Right cardiac atrium (tissue), 5 donors: ENCODE results near the gene MEG3. TPM values are rescaled to one million over a fixed set of nuclear protein-coding genes. Genes with fewer than 3 reads are reported as not detected.
A peak's percentile ranks its signal among the peaks of the same experiment; 100 is the strongest.

Experiments used
- ATAC-seq, 2 donors: fragments of 200-7000 bp; cut with Tn5 transposase; one replicate each; pipeline versions ENCODE4 v1.8.0 to v1.9.1; 2020; ENCODE audit warnings: moderate library complexity in 2 of 2, mild to moderate bottlenecking in 1 of 2
- DNase-seq, 3 donors: peaks; one replicate each; pipeline ENCODE4 v3.0.0-alpha.2; 2020
- H3K27ac ChIP-seq: one replicate; pipeline ENCODE4 v1.5.1; 2013; ENCODE audit warnings: mild to moderate bottlenecking, low read length, control low read depth, moderate library complexity
- H3K27me3 ChIP-seq: one replicate; pipeline ENCODE4 v1.6.1; 2013; ENCODE audit not compliant: control insufficient read depth, insufficient read depth
- H3K4me1 ChIP-seq: one replicate; pipeline ENCODE4 v1.6.1; 2013; ENCODE audit warnings: low read length; ENCODE audit not compliant: control insufficient read depth, insufficient read depth
- H3K4me3 ChIP-seq: one replicate; pipeline ENCODE4 v1.5.1; 2013; ENCODE audit warnings: low read length, control low read depth
- H3K9me3 ChIP-seq: one replicate; pipeline ENCODE4 v1.6.1; 2013; ENCODE audit warnings: low read length; ENCODE audit not compliant: control insufficient read depth
- WGBS: extraction: QIAGEN DNeasy Blood & Tissue Kit; methylation state at CpG from one replicate; pipeline ENCODE4 v1.1.7; 2013; 5-methylcytosine and 5-hydroxymethylcytosine counted together
- intact Hi-C, 4 donors: fragments of 100-400 bp; cut with DNase I; formaldehyde crosslinking; loops; one replicate each; pipeline versions ENCODE4 v1.11.0 to v1.14.0; 2022 to 2023
- long read RNA-seq, 4 donors: library from polyadenylated mRNA; unstranded; transcript quantifications; one replicate each; pipeline ENCODE4 v2.0.0, GENCODE V29; 2020 to 2021
- polyA plus RNA-seq: library from polyadenylated mRNA; stranded (reverse); fragments of 200-250 nt; gene quantifications from one replicate; pipeline ENCODE4 v1.2.3, GENCODE V29; 2013
- total RNA-seq, 4 donors: library from RNA; stranded (reverse); fragmentation: NEBNext Ultra II Directional; extraction: Animal tissue kit (Norgen Biotek cat#: 25700); gene quantifications; one replicate each; pipeline ENCODE4 v1.2.1, GENCODE V29; 2021
- donor health status: healthy with polysubstance abuse.
- donor health status: DM: no; HTN: yes; CAD: no.
- donor health status: DM: no; HTN: no; CAD: no.
- donor health status: DM: no; HTN: yes; CAD: no; lungs with severe emphysema.
- donor health status: DM: yes; HTN: yes; CAD: no.

MEG3 gene
- total RNA-seq (10 to 100 TPM; 10.4 to 35.3 (median 18.3) TPM), polyA plus RNA-seq (32.9 TPM)
- long read RNA-seq, donor 1, full-length matches to known transcripts: 4 of 6 reads
- long read RNA-seq, donor 1, partial matches to known transcripts: 0 of 6 reads
- long read RNA-seq, donor 1, other reads (novel, unspliced or antisense): 2 of 6 reads
- long read RNA-seq, donor 2, partial matches to known transcripts: 1 of 5 reads
- long read RNA-seq, donor 2, other reads (novel, unspliced or antisense): 0 of 5 reads
- long read RNA-seq, donor 3, full-length matches to known transcripts: 41 of 52 reads
- long read RNA-seq, donor 3, partial matches to known transcripts: 3 of 52 reads
- long read RNA-seq, donor 3, other reads (novel, unspliced or antisense): 8 of 52 reads
- long read RNA-seq, donor 4, partial matches to known transcripts: 0 of 1 reads
- long read RNA-seq, donor 4, other reads (novel, unspliced or antisense): 0 of 1 reads

- DNase-seq (peak; percentile 51 to 84 (median 77)), ATAC-seq (peak; percentile 74 to 75)
- H3K9me3 ChIP-seq: no peaks in the 10 kb centered on the region
- H3K4me3 ChIP-seq: peak within 1 kb of the TSS; percentile 28
- no peaks in the 10 kb centered on the region for H3K27me3 ChIP-seq
- 41% methylated on average over 39 of the region's 39 CpGs for WGBS
- H3K4me1 ChIP-seq: no peaks in the 10 kb centered on the region
- intact Hi-C loops: loop anchor here in 1 of 4 donors (10.0 kb wide), 1 partner anchor 151 kb away; no protein-coding TSS in a partner anchor
- H3K27ac ChIP-seq: no peak within 1 kb of the TSS
Observed at GRCh38 chr14:100825713-100826331, at the start of gene MEG3. MEG3 (plus strand) TSS chr14:100826118.

- Histone ChIP-seq H3K4me3 (no peak overlapping the region), H3K9me3 (no peaks in the 10 kb centered on the region), H3K27me3 (no peaks in the 10 kb centered on the region), H3K4me1 (no peaks in the 10 kb centered on the region), H3K27ac (no peak overlapping the region)
- no peak for ATAC-seq
- DNase-seq: no peak
- 83% methylated on average over 14 of the region's 14 CpGs for WGBS
- intact Hi-C loops: no loop called here
Observed at GRCh38 chr14:100776681-100777365, 49.1 kb upstream of the MEG3 start.

- DNase-seq: no peak
- intact Hi-C loops: no loop called here
- ATAC-seq: no peak
- Histone ChIP-seq H3K9me3 (no peaks in the 10 kb centered on the region), H3K27ac (no peak overlapping the region), H3K4me1 (no peaks in the 10 kb centered on the region), H3K4me3 (no peak overlapping the region), H3K27me3 (no peaks in the 10 kb centered on the region)
- 82% methylated on average over 11 of the region's 11 CpGs for WGBS
Observed at GRCh38 chr14:100777366-100777817, 48.5 kb upstream of the MEG3 start.

- intact Hi-C loops: no loop called here
- no peaks in the 10 kb centered on the region for H3K4me1 ChIP-seq
- H3K9me3 ChIP-seq: no peaks in the 10 kb centered on the region
- no peaks in the 10 kb centered on the region for H3K27me3 ChIP-seq
- DNase-seq (no peak), ATAC-seq (no peak)
- H3K27ac ChIP-seq: no peak overlapping the region
- 79% methylated on average over 22 of the region's 22 CpGs for WGBS
- H3K4me3 ChIP-seq: no peak overlapping the region
Observed at GRCh38 chr14:100777818-100778525, 47.9 kb upstream of the MEG3 start.

- no peak overlapping the region for H3K4me3 ChIP-seq
- intact Hi-C loops: no loop called here
- no peaks in the 10 kb centered on the region for H3K27me3 ChIP-seq
- no peaks in the 10 kb centered on the region for H3K9me3 ChIP-seq
- H3K4me1 ChIP-seq: no peaks in the 10 kb centered on the region
- no peak overlapping the region for H3K27ac ChIP-seq
- DNase-seq (no peak), ATAC-seq (no peak)
- 76% methylated on average over 7 of the region's 7 CpGs for WGBS
Observed at GRCh38 chr14:100778526-100778882, 47.4 kb upstream of the MEG3 start.

GRCh38 chr14:100778951-100779690 is 46.8 kb upstream of the MEG3 start:
- Histone ChIP-seq H3K9me3 (no peaks in the 10 kb centered on the region), H3K27ac (no peak overlapping the region), H3K4me1 (no peaks in the 10 kb centered on the region), H3K4me3 (no peak overlapping the region), H3K27me3 (no peaks in the 10 kb centered on the region)
- intact Hi-C loops: no loop called here
- WGBS: 86% methylated on average over 24 of the region's 24 CpGs
- no peak for ATAC-seq
- DNase-seq: no peak

- intact Hi-C loops: no loop called here
- Histone ChIP-seq H3K27ac (no peak overlapping the region), H3K4me3 (no peak overlapping the region), H3K27me3 (no peaks in the 10 kb centered on the region), H3K4me1 (no peaks in the 10 kb centered on the region), H3K9me3 (no peaks in the 10 kb centered on the region)
- WGBS: 92% methylated on average over 13 of the region's 13 CpGs
- DNase-seq (no peak), ATAC-seq (no peak)
Observed at GRCh38 chr14:100779691-100780080, 46.2 kb upstream of the MEG3 start.

- no peak overlapping the region for H3K27ac ChIP-seq
- ATAC-seq (no peak), DNase-seq (no peak)
- 92% methylated on average over 12 of the region's 12 CpGs for WGBS
- H3K9me3 ChIP-seq: no peaks in the 10 kb centered on the region
- no peaks in the 10 kb centered on the region for H3K4me1 ChIP-seq
- no peaks in the 10 kb centered on the region for H3K27me3 ChIP-seq
- intact Hi-C loops: no loop called here
- no peak overlapping the region for H3K4me3 ChIP-seq
Observed at GRCh38 chr14:100780246-100780645, 45.7 kb upstream of the MEG3 start.

GRCh38 chr14:100780646-100781355 is 45.1 kb upstream of the MEG3 start:
- H3K4me3 ChIP-seq: no peak overlapping the region
- no peak overlapping the region for H3K27ac ChIP-seq
- WGBS: 83% methylated on average over 12 of the region's 12 CpGs
- intact Hi-C loops: no loop called here
- H3K9me3 ChIP-seq: no peaks in the 10 kb centered on the region
- ATAC-seq (no peak), DNase-seq (no peak)
- H3K4me1 ChIP-seq: no peaks in the 10 kb centered on the region
- H3K27me3 ChIP-seq: no peaks in the 10 kb centered on the region

GRCh38 chr14:100781952-100782351 is 44.0 kb upstream of the MEG3 start:
- Histone ChIP-seq H3K27me3 (no peaks in the 10 kb centered on the region), H3K4me3 (no peak overlapping the region), H3K9me3 (no peaks in the 10 kb centered on the region), H3K27ac (no peak overlapping the region), H3K4me1 (no peaks in the 10 kb centered on the region)
- no peak for DNase-seq
- intact Hi-C loops: no loop called here
- no peak for ATAC-seq
- 92% methylated on average over 8 of the region's 8 CpGs for WGBS
